CD4-positive, CD25-positive, alpha-beta regulatory T cell (primary cell): ENCODE measurements around the gene CRTAC1. TPM values are rescaled to one million over a fixed set of nuclear protein-coding genes. Genes with fewer than 3 reads are reported as not detected.

Experiments used
- ATAC-seq, 2 donors: fragments of 150-1000 bp; cut with Tn5 transposase; one replicate each; pipeline ENCODE4 v1.10.0; 2021; ENCODE audit warnings: low read depth in 2 of 2, moderate number of reproducible peaks in 2 of 2, moderate library complexity in 1 of 2
- DNase-seq, 3 donors: peaks; one replicate each; pipeline versions ENCODE4 v3.0.0 to v3.0.0-alpha.2; 2012 to 2022; ENCODE audit warnings: mixed read lengths in 1 of 3
- H3K27ac ChIP-seq: one replicate; pipeline ENCODE4 v1.7.0; 2013; ENCODE audit warnings: mild to moderate bottlenecking, low read length; ENCODE audit not compliant: insufficient read depth, poor library complexity, severe bottlenecking
- H3K27me3 ChIP-seq: one replicate; pipeline ENCODE4 v1.7.0; 2013; ENCODE audit warnings: low read length; ENCODE audit not compliant: control insufficient read depth, insufficient read depth
- H3K36me3 ChIP-seq: one replicate; pipeline ENCODE4 v1.7.0; 2013; ENCODE audit warnings: mild to moderate bottlenecking, low read length, moderate library complexity; ENCODE audit not compliant: control insufficient read depth, insufficient read depth
- H3K4me1 ChIP-seq: 2 replicates; pipeline ENCODE4 v1.7.0; 2013; ENCODE audit warnings: mild to moderate bottlenecking, low read length; ENCODE audit not compliant: insufficient read depth, control insufficient read depth, poor library complexity, severe bottlenecking
- H3K4me3 ChIP-seq: one replicate; pipeline ENCODE4 v1.7.0; 2013; ENCODE audit warnings: low read depth, mild to moderate bottlenecking, low read length, moderate library complexity
- H3K9me3 ChIP-seq, 2 experiments: 1 replicate in 1 of 2; 2 replicates in 1 of 2; pipeline ENCODE4 v1.7.0; 2013; ENCODE audit warnings: low read length in 2 of 2, mild to moderate bottlenecking in 1 of 2, moderate library complexity in 1 of 2; ENCODE audit not compliant: control insufficient read depth in 2 of 2
- H3K27ac Mint-ChIP-seq, 3 donors: one replicate each; pipeline ENCODE4 v1.8.0; 2020 to 2022; ENCODE audit warnings: mild to moderate bottlenecking in 3 of 3, mixed read lengths in 3 of 3, moderate library complexity in 2 of 3
- H3K27me3 Mint-ChIP-seq: one replicate; pipeline ENCODE4 v1.8.0; 2022; ENCODE audit warnings: mild to moderate bottlenecking, mixed read lengths
- H3K36me3 Mint-ChIP-seq: one replicate; pipeline ENCODE4 v1.8.0; 2020; ENCODE audit warnings: mixed read lengths
- H3K4me1 Mint-ChIP-seq, 4 donors: one replicate each; pipeline ENCODE4 v1.8.0; 2020 to 2022; ENCODE audit warnings: mixed read lengths in 4 of 4, mild to moderate bottlenecking in 1 of 4
- H3K4me3 Mint-ChIP-seq, 4 donors: one replicate each; pipeline ENCODE4 v1.8.0; 2020 to 2022; ENCODE audit warnings: mild to moderate bottlenecking in 4 of 4, mixed read lengths in 4 of 4, moderate library complexity in 3 of 4
- H3K9me3 Mint-ChIP-seq, 7 donors: one replicate each; pipeline ENCODE4 v1.8.0; 2020 to 2022; ENCODE audit warnings: mixed read lengths in 7 of 7, mild to moderate bottlenecking in 3 of 7, moderate library complexity in 2 of 7
- polyA plus RNA-seq, 4 donors: library from polyadenylated mRNA; unstranded; fragments of 300-500 nt; fragmentation: Illumina TruSeq; gene quantifications; one replicate each; pipeline ENCODE4 v1.2.3, GENCODE V29; 2021
- total RNA-seq: library from RNA; stranded (reverse); gene quantifications from one replicate; pipeline ENCODE4 v1.2.3, GENCODE V29; 2022

Gene CRTAC1
- total and polyA plus RNA-seq, 5 donors from 2014 or later, result not detected

GRCh38 chr10:98023024-98023423 is 7.4 kb downstream of the CRTAC1 start:
- Mint-ChIP-seq H3K27me3 (peaks cover 32% of the 10 kb centered on the region), H3K36me3 (no peaks in the 10 kb centered on the region), H3K4me1 (no peaks in the 10 kb centered on the region), H3K9me3 (peaks cover 0 to 2% (median 0%) of the 10 kb centered on the region in 7 donors), H3K4me3 (no peak overlapping the region), H3K27ac (no peak overlapping the region)
- Histone ChIP-seq H3K9me3 (no peaks in the 10 kb centered on the region), H3K36me3 (no peaks in the 10 kb centered on the region), H3K27me3 (peaks cover 4% of the 10 kb centered on the region), H3K4me1 (no peaks in the 10 kb centered on the region), H3K27ac (no peak overlapping the region), H3K4me3 (no peak overlapping the region)
- ATAC-seq, result no peak
- DNase-seq, result no peak

GRCh38 chr10:98020784-98021183 is 9.6 kb downstream of the CRTAC1 start:
- no peaks in the 10 kb centered on the region for H3K36me3 Mint-ChIP-seq
- H3K27ac Mint-ChIP-seq, result no peak overlapping the region
- Histone ChIP-seq H3K4me3 (no peak overlapping the region), H3K27me3 (peaks cover 6% of the 10 kb centered on the region), H3K27ac (no peak overlapping the region), H3K36me3 (no peaks in the 10 kb centered on the region), H3K4me1 (no peaks in the 10 kb centered on the region), H3K9me3 (no peaks in the 10 kb centered on the region)
- H3K4me1 Mint-ChIP-seq, result no peaks in the 10 kb centered on the region
- ATAC-seq (no peak), DNase-seq (no peak)
- H3K9me3 Mint-ChIP-seq, result peaks cover 0 to 2% (median 0%) of the 10 kb centered on the region in 7 donors
- no peak overlapping the region for H3K4me3 Mint-ChIP-seq
- H3K27me3 Mint-ChIP-seq, result peaks cover 25% of the 10 kb centered on the region

GRCh38 chr10:98020254-98020653 is 10.2 kb downstream of the CRTAC1 start:
- H3K27me3 Mint-ChIP-seq, result peaks cover 24% of the 10 kb centered on the region
- no peak for DNase-seq

GRCh38 chr10:98019784-98020183 is 10.6 kb downstream of the CRTAC1 start:
- DNase-seq, result no peak
- H3K27me3 Mint-ChIP-seq, result peaks cover 27% of the 10 kb centered on the region
- Histone ChIP-seq H3K9me3 (no peaks in the 10 kb centered on the region), H3K27me3 (peaks cover 6% of the 10 kb centered on the region), H3K4me3 (no peak overlapping the region), H3K27ac (no peak overlapping the region), H3K36me3 (no peaks in the 10 kb centered on the region), H3K4me1 (no peaks in the 10 kb centered on the region)
- no peak overlapping the region for H3K27ac Mint-ChIP-seq
- no peak overlapping the region for H3K4me3 Mint-ChIP-seq
- ATAC-seq, result no peak
- H3K36me3 Mint-ChIP-seq, result no peaks in the 10 kb centered on the region
- H3K4me1 Mint-ChIP-seq, result no peaks in the 10 kb centered on the region
- peaks cover 0 to 2% (median 0%) of the 10 kb centered on the region in 7 donors for H3K9me3 Mint-ChIP-seq

More at GRCh38 chr10:98020254-98020653, 10.2 kb downstream of the CRTAC1 start:
- Mint-ChIP-seq H3K4me3 (no peak overlapping the region), H3K27ac (no peak overlapping the region), H3K4me1 (no peaks in the 10 kb centered on the region), H3K9me3 (peaks cover 0 to 2% (median 0%) of the 10 kb centered on the region in 7 donors), H3K36me3 (no peaks in the 10 kb centered on the region)
- Histone ChIP-seq H3K36me3 (no peaks in the 10 kb centered on the region), H3K9me3 (no peaks in the 10 kb centered on the region), H3K27ac (no peak overlapping the region), H3K27me3 (peaks cover 6% of the 10 kb centered on the region), H3K4me3 (no peak overlapping the region), H3K4me1 (no peaks in the 10 kb centered on the region)
- ATAC-seq, result no peak

GRCh38 chr10:98016772-98017475 is 13.5 kb downstream of the CRTAC1 start:
- H3K9me3 Mint-ChIP-seq, result peaks cover 0 to 1% (median 0%) of the 10 kb centered on the region in 7 donors
- no peak for DNase-seq

GRCh38 chr10:98013776-98014175 is 16.6 kb downstream of the CRTAC1 start:
- ATAC-seq (no peak), DNase-seq (no peak)
- Mint-ChIP-seq H3K27me3 (peaks cover 19% of the 10 kb centered on the region), H3K4me3 (no peak overlapping the region), H3K27ac (no peak overlapping the region), H3K4me1 (no peaks in the 10 kb centered on the region), H3K36me3 (no peaks in the 10 kb centered on the region), H3K9me3 (no peaks in the 10 kb centered on the region)
- no peak overlapping the region for H3K4me3 ChIP-seq
- H3K4me1 ChIP-seq, result no peaks in the 10 kb centered on the region
- no peak overlapping the region for H3K27ac ChIP-seq
- peaks cover 10% of the 10 kb centered on the region for H3K27me3 ChIP-seq
- H3K9me3 ChIP-seq, result no peaks in the 10 kb centered on the region
- H3K36me3 ChIP-seq, result no peaks in the 10 kb centered on the region

More at GRCh38 chr10:98016772-98017475, 13.5 kb downstream of the CRTAC1 start:
- no peak for ATAC-seq
- Histone ChIP-seq H3K4me1 (no peaks in the 10 kb centered on the region), H3K27me3 (peaks cover 9% of the 10 kb centered on the region), H3K4me3 (no peak overlapping the region), H3K36me3 (no peaks in the 10 kb centered on the region), H3K27ac (no peak overlapping the region), H3K9me3 (no peaks in the 10 kb centered on the region)
- H3K4me3 Mint-ChIP-seq, result no peak overlapping the region
- H3K4me1 Mint-ChIP-seq, result no peaks in the 10 kb centered on the region
- H3K27ac Mint-ChIP-seq, result no peak overlapping the region
- H3K36me3 Mint-ChIP-seq, result no peaks in the 10 kb centered on the region
- H3K27me3 Mint-ChIP-seq, result peaks cover 25% of the 10 kb centered on the region

GRCh38 chr10:98013122-98013521 is 17.3 kb downstream of the CRTAC1 start:
- Histone ChIP-seq H3K36me3 (no peaks in the 10 kb centered on the region), H3K9me3 (no peaks in the 10 kb centered on the region), H3K4me1 (no peaks in the 10 kb centered on the region), H3K27ac (no peak overlapping the region), H3K4me3 (no peak overlapping the region), H3K27me3 (peaks cover 10% of the 10 kb centered on the region)
- no peak overlapping the region for H3K4me3 Mint-ChIP-seq
- no peak overlapping the region for H3K27ac Mint-ChIP-seq
- H3K27me3 Mint-ChIP-seq, result peaks cover 15% of the 10 kb centered on the region
- no peaks in the 10 kb centered on the region for H3K9me3 Mint-ChIP-seq
- no peaks in the 10 kb centered on the region for H3K36me3 Mint-ChIP-seq
- no peak for DNase-seq
- ATAC-seq, result no peak
- no peaks in the 10 kb centered on the region for H3K4me1 Mint-ChIP-seq

- no peaks in the 10 kb centered on the region for H3K9me3 Mint-ChIP-seq
- peaks cover 15% of the 10 kb centered on the region for H3K27me3 Mint-ChIP-seq
- Histone ChIP-seq H3K36me3 (no peaks in the 10 kb centered on the region), H3K4me3 (no peak overlapping the region), H3K27me3 (peaks cover 10% of the 10 kb centered on the region), H3K9me3 (no peaks in the 10 kb centered on the region), H3K4me1 (no peaks in the 10 kb centered on the region), H3K27ac (no peak overlapping the region)
- no peak overlapping the region for H3K4me3 Mint-ChIP-seq
- H3K27ac Mint-ChIP-seq, result no peak overlapping the region
- DNase-seq (no peak), ATAC-seq (no peak)
- no peaks in the 10 kb centered on the region for H3K4me1 Mint-ChIP-seq
- H3K36me3 Mint-ChIP-seq, result no peaks in the 10 kb centered on the region
Observed at GRCh38 chr10:98012644-98013043, 17.8 kb downstream of the CRTAC1 start.
